Endothelial cell (in vitro differentiated cells): ENCODE data around the gene SAMD4A. TPM values are rescaled to one million over a fixed set of nuclear protein-coding genes. Genes with fewer than 3 reads are reported as not detected.

Source experiments
- DNase-seq: peaks from one replicate; pipeline ENCODE4 v3.0.0; 2021; ENCODE audit warnings: low spot score
- H3K27ac Mint-ChIP-seq: one replicate; pipeline ENCODE4 v1.8.0; 2021; ENCODE audit warnings: mixed read lengths, inconsistent platforms; ENCODE audit not compliant: unreplicated experiment
- H3K27me3 Mint-ChIP-seq: one replicate; pipeline ENCODE4 v1.8.0; 2021; ENCODE audit warnings: mild to moderate bottlenecking, moderate library complexity, mixed read lengths, inconsistent platforms; ENCODE audit not compliant: unreplicated experiment
- H3K36me3 Mint-ChIP-seq: one replicate; pipeline ENCODE4 v1.8.0; 2021; ENCODE audit warnings: mild to moderate bottlenecking, low read depth, mixed read lengths, inconsistent platforms; ENCODE audit not compliant: unreplicated experiment
- H3K4me1 Mint-ChIP-seq: one replicate; pipeline ENCODE4 v1.8.0; 2021; ENCODE audit warnings: mild to moderate bottlenecking, mixed read lengths, inconsistent platforms; ENCODE audit not compliant: unreplicated experiment
- H3K4me3 Mint-ChIP-seq: one replicate; pipeline ENCODE4 v1.8.0; 2021; ENCODE audit warnings: mild to moderate bottlenecking, mixed read lengths, inconsistent platforms; ENCODE audit not compliant: unreplicated experiment
- H3K9me3 Mint-ChIP-seq: one replicate; pipeline ENCODE4 v1.8.0; 2021; ENCODE audit warnings: mixed read lengths, inconsistent platforms; ENCODE audit not compliant: unreplicated experiment
- total RNA-seq: library from RNA; stranded (reverse); fragmentation: NEBNext Ultra II Directional; extraction: Animal tissue kit (Norgen Biotek cat#: 25700); gene quantifications from one replicate; pipeline ENCODE4 v1.2.1, GENCODE V29; 2021; ENCODE audit not compliant: unreplicated experiment
- TF ChIP-seq, protein P1 (sequence below): fragments of 200-600 bp; sonication (generic); IDR thresholded peaks from one replicate; pipeline ENCODE4 v1.5.0; 2021; ENCODE audit warnings: antibody characterized with exemption; ENCODE audit not compliant: unreplicated experiment

The SAMD4A gene
- total RNA-seq, 1 donor from 2014 or later, result 9.2 TPM

DNA sequence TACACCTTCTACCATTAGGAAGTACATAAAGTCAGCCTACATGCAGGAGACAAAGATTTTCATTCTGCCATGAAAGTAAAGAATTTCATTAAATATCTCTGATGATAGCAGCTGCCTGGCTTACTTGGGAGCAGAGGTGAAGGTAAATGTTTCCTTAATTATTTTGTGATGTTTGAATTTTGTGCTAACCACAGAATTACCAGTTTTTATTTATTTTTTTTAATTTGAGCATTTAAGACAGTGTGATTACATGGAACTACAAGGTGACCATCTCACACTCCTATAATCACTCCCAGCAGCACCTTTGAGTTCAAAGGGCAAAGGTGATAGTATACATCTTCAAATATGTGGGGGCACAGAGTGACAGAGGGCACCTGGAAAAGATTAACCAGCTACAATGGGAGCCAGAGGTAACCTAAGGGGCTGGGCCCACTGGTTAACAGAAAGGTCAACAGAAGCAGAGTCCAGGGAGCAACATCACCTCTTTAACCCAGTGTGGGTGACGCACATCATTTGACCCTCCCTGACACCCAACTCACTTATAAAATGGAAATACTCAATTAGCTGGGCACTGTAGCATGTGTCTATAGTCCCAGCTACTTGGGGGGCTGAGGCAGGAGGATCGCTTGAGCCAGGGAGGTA lies 270.7 kb downstream of the SAMD4A start:
- TF ChIP-seq, protein P1, sequence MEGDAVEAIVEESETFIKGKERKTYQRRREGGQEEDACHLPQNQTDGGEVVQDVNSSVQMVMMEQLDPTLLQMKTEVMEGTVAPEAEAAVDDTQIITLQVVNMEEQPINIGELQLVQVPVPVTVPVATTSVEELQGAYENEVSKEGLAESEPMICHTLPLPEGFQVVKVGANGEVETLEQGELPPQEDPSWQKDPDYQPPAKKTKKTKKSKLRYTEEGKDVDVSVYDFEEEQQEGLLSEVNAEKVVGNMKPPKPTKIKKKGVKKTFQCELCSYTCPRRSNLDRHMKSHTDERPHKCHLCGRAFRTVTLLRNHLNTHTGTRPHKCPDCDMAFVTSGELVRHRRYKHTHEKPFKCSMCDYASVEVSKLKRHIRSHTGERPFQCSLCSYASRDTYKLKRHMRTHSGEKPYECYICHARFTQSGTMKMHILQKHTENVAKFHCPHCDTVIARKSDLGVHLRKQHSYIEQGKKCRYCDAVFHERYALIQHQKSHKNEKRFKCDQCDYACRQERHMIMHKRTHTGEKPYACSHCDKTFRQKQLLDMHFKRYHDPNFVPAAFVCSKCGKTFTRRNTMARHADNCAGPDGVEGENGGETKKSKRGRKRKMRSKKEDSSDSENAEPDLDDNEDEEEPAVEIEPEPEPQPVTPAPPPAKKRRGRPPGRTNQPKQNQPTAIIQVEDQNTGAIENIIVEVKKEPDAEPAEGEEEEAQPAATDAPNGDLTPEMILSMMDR, result no peak
- Mint-ChIP-seq H3K4me3 (no peak overlapping the region), H3K9me3 (no peaks in the 10 kb centered on the region), H3K4me1 (no peaks in the 10 kb centered on the region), H3K36me3 (peaks cover 14% of the 10 kb centered on the region), H3K27me3 (peaks cover 2% of the 10 kb centered on the region), H3K27ac (no peak overlapping the region)
- no peak for DNase-seq

DNA sequence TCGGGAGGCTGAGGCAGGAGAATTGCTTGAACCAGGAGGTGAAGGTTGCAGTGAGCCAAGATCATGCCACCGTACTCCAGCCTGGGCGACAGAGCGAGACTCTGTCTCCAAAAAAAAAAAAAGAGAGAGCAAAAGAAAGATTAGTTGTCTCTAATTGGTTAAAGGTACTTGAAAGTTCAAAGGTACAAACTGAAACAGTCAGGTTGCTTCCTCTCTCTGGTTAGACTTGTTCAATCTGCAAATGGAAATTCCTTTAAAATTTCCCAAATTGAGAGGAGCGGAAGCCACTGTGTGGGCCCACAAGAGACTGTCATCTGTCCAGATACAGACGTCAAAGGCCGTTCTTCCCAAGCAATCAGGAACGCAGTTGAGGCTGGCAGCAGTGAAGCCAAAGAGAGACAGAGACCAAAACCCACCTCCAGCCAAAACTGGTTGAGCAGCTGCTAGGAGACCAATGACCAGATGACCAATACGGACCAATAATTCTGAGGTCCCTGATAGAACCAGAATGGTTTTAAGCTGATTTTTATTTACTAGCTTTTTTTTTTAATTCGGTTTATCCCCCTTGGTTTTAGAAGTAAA lies 272.1 kb downstream of the SAMD4A start:
- TF ChIP-seq, protein P1, result no peak
- Mint-ChIP-seq H3K36me3 (peaks cover 14% of the 10 kb centered on the region), H3K27ac (no peak overlapping the region), H3K9me3 (no peaks in the 10 kb centered on the region), H3K27me3 (peaks cover 2% of the 10 kb centered on the region), H3K4me3 (no peak overlapping the region), H3K4me1 (no peaks in the 10 kb centered on the region)
- DNase-seq, result no peak

DNA sequence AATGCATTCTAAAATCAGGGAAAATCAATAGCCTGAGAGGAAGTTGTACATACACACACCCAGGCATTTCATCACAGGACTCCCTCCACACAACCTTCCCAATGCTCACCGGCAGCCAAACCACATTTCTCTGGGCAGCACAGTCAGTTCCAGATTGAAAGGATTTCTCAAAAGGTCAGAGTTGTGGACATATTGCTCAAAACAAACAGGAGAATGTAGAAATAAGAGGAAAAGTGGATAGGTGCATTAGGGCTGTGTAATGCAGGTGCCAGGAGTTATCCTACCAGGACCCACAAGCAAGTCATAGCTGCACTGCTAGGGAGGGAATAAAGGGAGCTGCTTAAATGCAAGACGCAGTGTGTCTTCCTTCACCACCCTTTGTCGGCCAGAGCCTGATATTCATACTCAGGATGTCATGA lies 272.8 kb downstream of the SAMD4A start:
- Mint-ChIP-seq H3K9me3 (no peaks in the 10 kb centered on the region), H3K27ac (no peak overlapping the region), H3K4me1 (no peaks in the 10 kb centered on the region)

DNA sequence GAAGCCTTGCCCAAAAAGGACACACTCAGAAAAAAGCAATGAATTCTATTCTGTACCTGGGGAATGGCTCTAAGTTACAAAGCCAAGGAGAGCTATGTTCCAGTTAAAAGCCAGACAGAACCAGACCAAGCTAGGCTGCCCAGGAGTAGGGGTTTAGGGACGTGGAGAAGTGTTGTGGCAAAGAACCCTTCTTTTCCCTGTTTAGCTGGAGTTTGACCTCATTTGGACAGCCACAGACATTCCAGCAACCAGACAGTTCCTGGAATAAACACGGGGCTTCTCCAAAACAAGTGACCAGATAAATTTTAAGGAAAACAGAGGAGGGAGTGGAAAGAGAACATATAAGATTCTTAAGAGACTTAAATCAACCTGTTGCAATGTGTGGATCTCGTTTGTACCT lies 273.4 kb downstream of the SAMD4A start:
- no peaks in the 10 kb centered on the region for H3K4me1 Mint-ChIP-seq
- TF ChIP-seq, protein P1, result no peak
- H3K36me3 Mint-ChIP-seq, result peaks cover 18% of the 10 kb centered on the region
- H3K9me3 Mint-ChIP-seq, result no peaks in the 10 kb centered on the region
- no peak overlapping the region for H3K4me3 Mint-ChIP-seq
- peaks cover 2% of the 10 kb centered on the region for H3K27me3 Mint-ChIP-seq
- no peak overlapping the region for H3K27ac Mint-ChIP-seq
- no peak for DNase-seq

More for the DNA sequence above, 272.8 kb downstream of the SAMD4A start:
- Mint-ChIP-seq H3K27me3 (peaks cover 2% of the 10 kb centered on the region), H3K36me3 (peaks cover 18% of the 10 kb centered on the region), H3K4me3 (no peak overlapping the region)
- TF ChIP-seq, protein P1, result no peak
- no peak for DNase-seq

DNA sequence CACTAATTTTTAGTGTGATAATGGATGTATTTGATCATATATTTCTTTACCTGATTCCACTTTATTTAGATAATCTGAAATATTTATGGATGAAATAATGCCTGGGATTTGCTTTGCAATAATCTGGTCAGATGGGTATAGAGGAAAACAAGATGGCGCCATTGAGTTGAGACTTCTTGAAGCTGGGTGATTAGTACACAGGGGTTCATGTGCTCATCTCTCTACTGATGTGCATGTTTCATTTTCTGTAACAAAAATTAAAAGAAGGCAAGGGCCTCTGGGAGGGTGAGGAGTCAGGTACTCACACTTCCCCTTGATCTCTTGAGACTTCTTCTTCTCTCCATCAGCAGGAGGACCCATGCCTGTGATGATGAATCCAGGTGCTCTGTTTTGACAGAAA lies 273.9 kb downstream of the SAMD4A start:
- H3K9me3 Mint-ChIP-seq, result no peaks in the 10 kb centered on the region
- H3K27ac Mint-ChIP-seq, result no peak overlapping the region
- H3K36me3 Mint-ChIP-seq, result peaks cover 18% of the 10 kb centered on the region
- peaks cover 2% of the 10 kb centered on the region for H3K27me3 Mint-ChIP-seq
- H3K4me3 Mint-ChIP-seq, result no peak overlapping the region
- DNase-seq, result no peak
- H3K4me1 Mint-ChIP-seq, result no peaks in the 10 kb centered on the region
- TF ChIP-seq, protein P1, result no peak
